Liver (tissue), 9 donors: ENCODE data around the gene SLC25A26. TPM values are rescaled to one million over a fixed set of nuclear protein-coding genes. Genes with fewer than 3 reads are reported as not detected.

Experiments
- DNase-seq: peaks from one replicate; pipeline ENCODE4 v3.0.0-alpha.2; 2017; ENCODE audit warnings: low spot score
- H3K27ac ChIP-seq, 2 donors: one replicate each; pipeline ENCODE4 v1.7.0; 2013; ENCODE audit warnings: inconsistent platforms in 2 of 2, low read length in 2 of 2, control low read depth in 1 of 2, low read depth in 1 of 2, mild to moderate bottlenecking in 1 of 2
- H3K27me3 ChIP-seq, 4 donors: one replicate each; pipeline versions ENCODE4 v1.6.1 to v1.7.0; 2013; ENCODE audit warnings: low read length in 3 of 4, inconsistent platforms in 1 of 4, mild to moderate bottlenecking in 1 of 4, moderate library complexity in 1 of 4; ENCODE audit not compliant: control insufficient read depth in 4 of 4, insufficient read depth in 4 of 4
- H3K36me3 ChIP-seq, 4 donors: one replicate each; pipeline versions ENCODE4 v1.6.1 to v1.7.0; 2013; ENCODE audit warnings: low read length in 3 of 4, mild to moderate bottlenecking in 3 of 4, low read depth in 1 of 4, moderate library complexity in 1 of 4; ENCODE audit not compliant: control insufficient read depth in 4 of 4, insufficient read depth in 3 of 4
- H3K4me1 ChIP-seq, 4 donors: one replicate each; pipeline versions ENCODE4 v1.6.1 to v1.7.0; 2013; ENCODE audit warnings: low read length in 3 of 4, mild to moderate bottlenecking in 3 of 4, moderate library complexity in 1 of 4; ENCODE audit not compliant: control insufficient read depth in 4 of 4, insufficient read depth in 4 of 4
- H3K4me3 ChIP-seq, 3 donors: one replicate each; pipeline versions ENCODE4 v1.6.1 to v1.7.0; 2013; ENCODE audit warnings: low read length in 3 of 3, control low read depth in 1 of 3, low read depth in 1 of 3, mild to moderate bottlenecking in 1 of 3
- H3K9ac ChIP-seq, 2 donors: one replicate each; pipeline ENCODE4 v1.7.0; 2013; ENCODE audit warnings: low read length in 2 of 2, mild to moderate bottlenecking in 2 of 2, moderate library complexity in 2 of 2, control low read depth in 1 of 2, low read depth in 1 of 2
- H3K9me3 ChIP-seq, 4 donors: one replicate each; pipeline versions ENCODE4 v1.6.1 to v1.7.0; 2013; ENCODE audit warnings: low read length in 3 of 4; ENCODE audit not compliant: control insufficient read depth in 4 of 4
- EGR1 ChIP-seq, 2 donors: IDR thresholded peaks; 2 replicates each; pipeline ENCODE4 v1.6.1; 2016 to 2018; ENCODE audit warnings: antibody characterized with exemption in 2 of 2, low read depth in 2 of 2
- FOXA1 ChIP-seq: IDR thresholded peaks from 2 replicates; pipeline ENCODE4 v1.6.1; 2016; ENCODE audit warnings: antibody characterized with exemption
- FOXA2 ChIP-seq: IDR thresholded peaks from 2 replicates; pipeline ENCODE4 v1.6.1; 2016; ENCODE audit warnings: antibody characterized with exemption
- GABPA ChIP-seq, 2 donors: IDR thresholded peaks in 1 of 2; conservative IDR thresholded peaks in 1 of 2; 2 replicates each; pipeline ENCODE4 v1.6.1; 2016; ENCODE audit warnings: antibody characterized with exemption in 2 of 2, mild to moderate bottlenecking in 1 of 2, moderate library complexity in 1 of 2
- HNF4A ChIP-seq, 2 donors: conservative IDR thresholded peaks; 2 replicates each; pipeline ENCODE4 v1.6.1; 2016; ENCODE audit warnings: antibody characterized with exemption in 2 of 2, mild to moderate bottlenecking in 2 of 2
- HNF4G ChIP-seq: IDR thresholded peaks from 2 replicates; pipeline ENCODE4 v1.6.1; 2016; ENCODE audit warnings: antibody characterized with exemption
- JUND ChIP-seq, 2 donors: IDR thresholded peaks; 2 replicates each; pipeline ENCODE4 v1.6.1; 2016; ENCODE audit warnings: antibody characterized with exemption in 2 of 2
- NR2F2 ChIP-seq: IDR thresholded peaks from 2 replicates; pipeline ENCODE4 v1.6.1; 2016; ENCODE audit warnings: antibody characterized with exemption
- RAD21 ChIP-seq, 2 donors: IDR thresholded peaks; 2 replicates each; pipeline ENCODE4 v1.6.1; 2016; ENCODE audit warnings: antibody characterized with exemption in 2 of 2, mild to moderate bottlenecking in 2 of 2
- RXRA ChIP-seq, 2 donors: IDR thresholded peaks; 2 replicates each; pipeline ENCODE4 v1.6.1; 2017 to 2018; ENCODE audit warnings: antibody characterized with exemption in 2 of 2, mild to moderate bottlenecking in 1 of 2
- SP1 ChIP-seq: IDR thresholded peaks from 2 replicates; pipeline ENCODE4 v1.6.1; 2018; ENCODE audit warnings: antibody characterized with exemption, mild to moderate bottlenecking
- TAF1 ChIP-seq: conservative IDR thresholded peaks from 2 replicates; pipeline ENCODE4 v1.6.1; 2016; ENCODE audit warnings: antibody characterized with exemption, mild to moderate bottlenecking
- YY1 ChIP-seq: IDR thresholded peaks from 2 replicates; pipeline ENCODE4 v1.6.1; 2016; ENCODE audit warnings: antibody characterized with exemption, mild to moderate bottlenecking
- WGBS: extraction: QIAGEN DNeasy Blood & Tissue Kit; methylation state at CpG from one replicate; pipeline ENCODE4 v1.1.7; 2013; 5-methylcytosine and 5-hydroxymethylcytosine counted together
- polyA plus RNA-seq, 2 donors: library from polyadenylated mRNA; stranded (reverse) in 1 of 2; unstranded in 1 of 2; fragments of 200-250 nt in 1 of 2; fragments of >200 nt in 1 of 2; fragmentation: Nextera tagmentation in 1 of 2; extraction: Ambion mirVana in 1 of 2; gene quantifications; one replicate each; pipeline versions ENCODE4 v1.2.1 to v1.2.3, GENCODE V29; 2013 to 2015
- total RNA-seq, 2 donors: library from RNA; depleted of rRNA; stranded (reverse); fragments of >200 nt; gene quantifications; one replicate each; pipeline ENCODE4 v1.2.3, GENCODE V29; 2014
- TF ChIP-seq, protein P1 (sequence below): fragments of 150-350 bp; IDR thresholded peaks from 2 replicates; pipeline ENCODE4 v1.5.1; 2017; ENCODE audit warnings: improper control_type of control experiment, low read depth, low read length; ENCODE audit not compliant: missing input control
- TF ChIP-seq, protein P2 (sequence below): IDR thresholded peaks from 2 replicates; pipeline ENCODE4 v1.6.1; 2016; ENCODE audit warnings: antibody characterized with exemption
- TF ChIP-seq, protein P3 (sequence below): IDR thresholded peaks from 2 replicates; pipeline ENCODE4 v1.6.1; 2016; ENCODE audit warnings: antibody characterized with exemption
- TF ChIP-seq, protein P4 (sequence below): IDR thresholded peaks from 2 replicates; pipeline ENCODE4 v1.6.1; 2016; ENCODE audit warnings: antibody characterized with exemption, mild to moderate bottlenecking
- TF ChIP-seq, protein P5 (sequence below): IDR thresholded peaks from 2 replicates; pipeline ENCODE4 v1.6.1; 2016; ENCODE audit warnings: antibody characterized with exemption
- donor health status: healthy.
- donor health status: healthy.
- donor health status: healthy.
- donor health status: healthy.
- donor health status: healthy.

The SLC25A26 gene
- total and polyA plus RNA-seq, 4 donors: 9.9 to 21.6 (median 12.8) TPM

DNA sequence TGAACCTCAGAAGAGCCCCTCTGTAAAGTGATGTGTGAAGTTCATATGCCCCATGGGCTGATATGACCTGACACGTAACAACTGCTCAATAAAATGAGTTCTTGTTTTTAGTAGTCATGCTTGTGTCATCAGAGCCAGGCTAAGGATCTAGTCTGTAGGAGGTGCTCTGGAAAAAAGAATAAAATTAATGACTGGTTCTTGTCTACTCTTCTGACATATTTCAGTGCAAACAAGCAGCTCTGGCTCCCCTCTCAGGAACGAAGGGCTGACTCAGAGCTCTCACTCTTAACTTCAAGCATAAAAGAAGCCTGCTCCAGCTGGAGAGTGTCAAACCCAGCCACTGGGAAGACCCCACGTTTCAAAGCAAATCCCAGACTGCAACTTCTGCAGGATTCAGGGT lies 203.0 kb downstream of the SLC25A26 start:
- Histone ChIP-seq H3K4me1 (peaks cover 5 to 35% (median 20%) of the 10 kb centered on the region in 4 donors), H3K36me3 (no peaks in the 10 kb centered on the region)
- TF ChIP-seq, protein P1, sequence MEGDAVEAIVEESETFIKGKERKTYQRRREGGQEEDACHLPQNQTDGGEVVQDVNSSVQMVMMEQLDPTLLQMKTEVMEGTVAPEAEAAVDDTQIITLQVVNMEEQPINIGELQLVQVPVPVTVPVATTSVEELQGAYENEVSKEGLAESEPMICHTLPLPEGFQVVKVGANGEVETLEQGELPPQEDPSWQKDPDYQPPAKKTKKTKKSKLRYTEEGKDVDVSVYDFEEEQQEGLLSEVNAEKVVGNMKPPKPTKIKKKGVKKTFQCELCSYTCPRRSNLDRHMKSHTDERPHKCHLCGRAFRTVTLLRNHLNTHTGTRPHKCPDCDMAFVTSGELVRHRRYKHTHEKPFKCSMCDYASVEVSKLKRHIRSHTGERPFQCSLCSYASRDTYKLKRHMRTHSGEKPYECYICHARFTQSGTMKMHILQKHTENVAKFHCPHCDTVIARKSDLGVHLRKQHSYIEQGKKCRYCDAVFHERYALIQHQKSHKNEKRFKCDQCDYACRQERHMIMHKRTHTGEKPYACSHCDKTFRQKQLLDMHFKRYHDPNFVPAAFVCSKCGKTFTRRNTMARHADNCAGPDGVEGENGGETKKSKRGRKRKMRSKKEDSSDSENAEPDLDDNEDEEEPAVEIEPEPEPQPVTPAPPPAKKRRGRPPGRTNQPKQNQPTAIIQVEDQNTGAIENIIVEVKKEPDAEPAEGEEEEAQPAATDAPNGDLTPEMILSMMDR: no peak
- TF ChIP-seq GABPA (IDR thresholded peaks at IDR 0.05 in 1 of 2, conservative IDR thresholded peaks at IDR 0.05 in 1 of 2) (no peak), YY1 (no peak)

DNA sequence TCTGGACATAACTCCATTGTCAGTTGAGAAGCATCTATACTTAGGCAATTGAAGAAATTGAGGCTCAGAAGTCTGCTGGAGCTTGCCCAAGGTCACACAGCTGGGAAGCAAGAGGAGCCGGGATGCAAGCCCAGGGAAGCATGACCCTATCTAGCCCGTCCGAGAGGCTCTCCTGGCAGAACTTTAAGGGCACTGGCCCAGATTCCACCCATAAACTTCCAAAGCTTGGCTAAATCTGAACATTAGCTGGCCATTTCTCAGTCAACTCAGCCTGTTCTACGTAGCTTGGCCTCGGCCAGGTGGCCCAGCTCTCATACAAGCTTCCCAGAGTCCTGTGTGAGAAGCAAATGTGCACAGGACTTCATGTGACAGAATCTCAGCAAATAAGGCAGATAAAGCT lies 204.2 kb downstream of the SLC25A26 start:
- H3K36me3 ChIP-seq: no peaks in the 10 kb centered on the region
- no peaks in the 10 kb centered on the region for H3K9me3 ChIP-seq
- H3K27me3 ChIP-seq: no peaks in the 10 kb centered on the region
- H3K9ac ChIP-seq: no peak overlapping the region
- DNase-seq: no peak
- WGBS: 31% methylated on average over 5 of the region's 5 CpGs
- H3K27ac ChIP-seq: peak overlapping the region; percentile 21 to 36
- no peak overlapping the region for H3K4me3 ChIP-seq
- peaks cover 6 to 39% (median 26%) of the 10 kb centered on the region in 4 donors for H3K4me1 ChIP-seq
- TF ChIP-seq RAD21 (IDR thresholded peaks at IDR 0.05): peak in 1 of 2 donors; percentile 5
- TF ChIP-seq YY1: peak; percentile 43
- TF ChIP-seq EGR1 (IDR thresholded peaks at IDR 0.05; ENCODE audit: low read depth in 2 of 2): no peak
- no peak for TF ChIP-seq SP1
- TF ChIP-seq NR2F2: no peak
- TF ChIP-seq, protein P2, sequence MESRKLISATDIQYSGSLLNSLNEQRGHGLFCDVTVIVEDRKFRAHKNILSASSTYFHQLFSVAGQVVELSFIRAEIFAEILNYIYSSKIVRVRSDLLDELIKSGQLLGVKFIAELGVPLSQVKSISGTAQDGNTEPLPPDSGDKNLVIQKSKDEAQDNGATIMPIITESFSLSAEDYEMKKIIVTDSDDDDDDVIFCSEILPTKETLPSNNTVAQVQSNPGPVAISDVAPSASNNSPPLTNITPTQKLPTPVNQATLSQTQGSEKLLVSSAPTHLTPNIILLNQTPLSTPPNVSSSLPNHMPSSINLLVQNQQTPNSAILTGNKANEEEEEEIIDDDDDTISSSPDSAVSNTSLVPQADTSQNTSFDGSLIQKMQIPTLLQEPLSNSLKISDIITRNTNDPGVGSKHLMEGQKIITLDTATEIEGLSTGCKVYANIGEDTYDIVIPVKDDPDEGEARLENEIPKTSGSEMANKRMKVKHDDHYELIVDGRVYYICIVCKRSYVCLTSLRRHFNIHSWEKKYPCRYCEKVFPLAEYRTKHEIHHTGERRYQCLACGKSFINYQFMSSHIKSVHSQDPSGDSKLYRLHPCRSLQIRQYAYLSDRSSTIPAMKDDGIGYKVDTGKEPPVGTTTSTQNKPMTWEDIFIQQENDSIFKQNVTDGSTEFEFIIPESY: no peak
- TF ChIP-seq, protein P3, sequence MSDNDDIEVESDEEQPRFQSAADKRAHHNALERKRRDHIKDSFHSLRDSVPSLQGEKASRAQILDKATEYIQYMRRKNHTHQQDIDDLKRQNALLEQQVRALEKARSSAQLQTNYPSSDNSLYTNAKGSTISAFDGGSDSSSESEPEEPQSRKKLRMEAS: no peak
- no peak for TF ChIP-seq FOXA1
- TF ChIP-seq, protein P4, sequence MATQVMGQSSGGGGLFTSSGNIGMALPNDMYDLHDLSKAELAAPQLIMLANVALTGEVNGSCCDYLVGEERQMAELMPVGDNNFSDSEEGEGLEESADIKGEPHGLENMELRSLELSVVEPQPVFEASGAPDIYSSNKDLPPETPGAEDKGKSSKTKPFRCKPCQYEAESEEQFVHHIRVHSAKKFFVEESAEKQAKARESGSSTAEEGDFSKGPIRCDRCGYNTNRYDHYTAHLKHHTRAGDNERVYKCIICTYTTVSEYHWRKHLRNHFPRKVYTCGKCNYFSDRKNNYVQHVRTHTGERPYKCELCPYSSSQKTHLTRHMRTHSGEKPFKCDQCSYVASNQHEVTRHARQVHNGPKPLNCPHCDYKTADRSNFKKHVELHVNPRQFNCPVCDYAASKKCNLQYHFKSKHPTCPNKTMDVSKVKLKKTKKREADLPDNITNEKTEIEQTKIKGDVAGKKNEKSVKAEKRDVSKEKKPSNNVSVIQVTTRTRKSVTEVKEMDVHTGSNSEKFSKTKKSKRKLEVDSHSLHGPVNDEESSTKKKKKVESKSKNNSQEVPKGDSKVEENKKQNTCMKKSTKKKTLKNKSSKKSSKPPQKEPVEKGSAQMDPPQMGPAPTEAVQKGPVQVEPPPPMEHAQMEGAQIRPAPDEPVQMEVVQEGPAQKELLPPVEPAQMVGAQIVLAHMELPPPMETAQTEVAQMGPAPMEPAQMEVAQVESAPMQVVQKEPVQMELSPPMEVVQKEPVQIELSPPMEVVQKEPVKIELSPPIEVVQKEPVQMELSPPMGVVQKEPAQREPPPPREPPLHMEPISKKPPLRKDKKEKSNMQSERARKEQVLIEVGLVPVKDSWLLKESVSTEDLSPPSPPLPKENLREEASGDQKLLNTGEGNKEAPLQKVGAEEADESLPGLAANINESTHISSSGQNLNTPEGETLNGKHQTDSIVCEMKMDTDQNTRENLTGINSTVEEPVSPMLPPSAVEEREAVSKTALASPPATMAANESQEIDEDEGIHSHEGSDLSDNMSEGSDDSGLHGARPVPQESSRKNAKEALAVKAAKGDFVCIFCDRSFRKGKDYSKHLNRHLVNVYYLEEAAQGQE: no peak
- no peak for TF ChIP-seq JUND (IDR thresholded peaks at IDR 0.05)
- no peak for TF ChIP-seq HNF4G
- no peak for TF ChIP-seq GABPA (IDR thresholded peaks at IDR 0.05 in 1 of 2, conservative IDR thresholded peaks at IDR 0.05 in 1 of 2)
- TF ChIP-seq, protein P5, sequence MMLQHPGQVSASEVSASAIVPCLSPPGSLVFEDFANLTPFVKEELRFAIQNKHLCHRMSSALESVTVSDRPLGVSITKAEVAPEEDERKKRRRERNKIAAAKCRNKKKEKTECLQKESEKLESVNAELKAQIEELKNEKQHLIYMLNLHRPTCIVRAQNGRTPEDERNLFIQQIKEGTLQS: no peak
- TF ChIP-seq RXRA (IDR thresholded peaks at IDR 0.05): peak in 1 of 2 donors; percentile 56
- no peak for TF ChIP-seq TAF1
- no peak for TF ChIP-seq FOXA2
- TF ChIP-seq, protein P1: no peak
- TF ChIP-seq HNF4A (conservative IDR thresholded peaks at IDR 0.05): peak in 1 of 2 donors; percentile 34

More for the DNA sequence above, 203.0 kb downstream of the SLC25A26 start:
- H3K27ac ChIP-seq: no peak overlapping the region
- WGBS: 52% methylated on average over 3 of the region's 3 CpGs
- no peak for DNase-seq
- no peaks in the 10 kb centered on the region for H3K9me3 ChIP-seq
- H3K9ac ChIP-seq: no peak overlapping the region
- H3K27me3 ChIP-seq: no peaks in the 10 kb centered on the region
- H3K4me3 ChIP-seq: no peak overlapping the region
